22Rv1 (cell line): Measurements from ENCODE around the gene MED20.

Experiments
- CTCF ChIP-seq: fragments of 450-650 bp; IDR thresholded peaks from 2 replicates; pipeline ENCODE4 v1.5.1; 2017; ENCODE audit warnings: mild to moderate bottlenecking
- ZFX ChIP-seq: fragments of 450-650 bp; IDR thresholded peaks from 2 replicates; pipeline ENCODE4 v1.6.1; 2017; ENCODE audit warnings: antibody characterized with exemption, borderline replicate concordance

- TF ChIP-seq CTCF (no peak), ZFX (no peak)
Measured at GRCh38 chr6:41881506-41881905, 39.4 kb downstream of the MED20 start.
